ENCODE measurements around the gene C1QTNF5.

GRCh38 chr11:119362741-119363080, 22.0 kb upstream of the C1QTNF5 start:
- TF ChIP-seq, protein P1, sequence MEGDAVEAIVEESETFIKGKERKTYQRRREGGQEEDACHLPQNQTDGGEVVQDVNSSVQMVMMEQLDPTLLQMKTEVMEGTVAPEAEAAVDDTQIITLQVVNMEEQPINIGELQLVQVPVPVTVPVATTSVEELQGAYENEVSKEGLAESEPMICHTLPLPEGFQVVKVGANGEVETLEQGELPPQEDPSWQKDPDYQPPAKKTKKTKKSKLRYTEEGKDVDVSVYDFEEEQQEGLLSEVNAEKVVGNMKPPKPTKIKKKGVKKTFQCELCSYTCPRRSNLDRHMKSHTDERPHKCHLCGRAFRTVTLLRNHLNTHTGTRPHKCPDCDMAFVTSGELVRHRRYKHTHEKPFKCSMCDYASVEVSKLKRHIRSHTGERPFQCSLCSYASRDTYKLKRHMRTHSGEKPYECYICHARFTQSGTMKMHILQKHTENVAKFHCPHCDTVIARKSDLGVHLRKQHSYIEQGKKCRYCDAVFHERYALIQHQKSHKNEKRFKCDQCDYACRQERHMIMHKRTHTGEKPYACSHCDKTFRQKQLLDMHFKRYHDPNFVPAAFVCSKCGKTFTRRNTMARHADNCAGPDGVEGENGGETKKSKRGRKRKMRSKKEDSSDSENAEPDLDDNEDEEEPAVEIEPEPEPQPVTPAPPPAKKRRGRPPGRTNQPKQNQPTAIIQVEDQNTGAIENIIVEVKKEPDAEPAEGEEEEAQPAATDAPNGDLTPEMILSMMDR (conservative IDR thresholded peaks at IDR 0.05; ENCODE audit: low read length), result no peak
- no peak for TF ChIP-seq EZH2phosphoT487 (IDR thresholded peaks at IDR 0.05; ENCODE audit: borderline replicate concordance, low read depth, low read length)
